Cardiac fibroblast (primary cell): ENCODE measurements around the gene SF1.

Source experiments
- DNase-seq, 2 donors: peaks; one replicate each; pipeline versions ENCODE4 v3.0.0 to v3.0.0-alpha.2; 2010; ENCODE audit warnings: low read depth in 2 of 2
- H3K4me3 ChIP-seq, 2 donors: replicated peaks in 1 of 2; 1 replicate in 1 of 2; 2 replicates in 1 of 2; pipeline ENCODE4 v1.5.1; 2011; ENCODE audit warnings: low read depth in 2 of 2, low read length in 2 of 2, mild to moderate bottlenecking in 2 of 2, moderate library complexity in 1 of 2
- CTCF ChIP-seq: IDR thresholded peaks from one replicate; pipeline ENCODE4 v1.5.1; 2011; ENCODE audit warnings: low read depth, mild to moderate bottlenecking, low read length, inconsistent platforms

The SF1 gene

GRCh38 chr11:64717268-64717578, 61.1 kb downstream of the SF1 start:
- no peak for TF ChIP-seq CTCF
- DNase-seq: no peak
- no peak overlapping the region for H3K4me3 ChIP-seq

GRCh38 chr11:64716473-64717267, 61.7 kb downstream of the SF1 start:
- H3K4me3 ChIP-seq: no peak overlapping the region
- DNase-seq: no peak
- no peak for TF ChIP-seq CTCF

GRCh38 chr11:64715756-64716472, 62.4 kb downstream of the SF1 start:
- H3K4me3 ChIP-seq: no peak overlapping the region
- TF ChIP-seq CTCF: no peak
- DNase-seq: no peak

GRCh38 chr11:64715110-64715509, 63.2 kb downstream of the SF1 start:
- no peak for TF ChIP-seq CTCF
- no peak overlapping the region for H3K4me3 ChIP-seq
- DNase-seq: no peak

GRCh38 chr11:64714666-64715065, 63.7 kb downstream of the SF1 start:
- TF ChIP-seq CTCF: no peak
- DNase-seq: no peak
- H3K4me3 ChIP-seq: no peak overlapping the region
